T-helper 1 cell treated with Interleukin-12 subunit alpha and Interleukin-12 subunit beta and Interleukin-4 antibody, amounts not matched to agents 30 ng/mL and 1 ng/mL, for 36 hours (primary cell): ENCODE data around the gene CNTNAP5. TPM values are rescaled to one million over a fixed set of nuclear protein-coding genes. Genes with fewer than 3 reads are reported as not detected.

ENCODE experiments used
- intact Hi-C: fragments of 100-400 bp; cut with micrococcal nuclease; formaldehyde crosslinking; loops from one replicate; pipeline ENCODE4 v1.15.1; 2024
- total RNA-seq: library from RNA; stranded (reverse); gene quantifications from 2 replicates; pipeline ENCODE4 v1.2.3, GENCODE V29; 2022

The CNTNAP5 gene
- total RNA-seq, 1 donor from 2014 or later = not detected

- intact Hi-C loops = no loop called here
Observed at GRCh38 chr2:124882423-124882822, 857.3 kb downstream of the CNTNAP5 start.

GRCh38 chr2:124883595-124883994 is 858.5 kb downstream of the CNTNAP5 start:
- intact Hi-C loops = no loop called here

DNA sequence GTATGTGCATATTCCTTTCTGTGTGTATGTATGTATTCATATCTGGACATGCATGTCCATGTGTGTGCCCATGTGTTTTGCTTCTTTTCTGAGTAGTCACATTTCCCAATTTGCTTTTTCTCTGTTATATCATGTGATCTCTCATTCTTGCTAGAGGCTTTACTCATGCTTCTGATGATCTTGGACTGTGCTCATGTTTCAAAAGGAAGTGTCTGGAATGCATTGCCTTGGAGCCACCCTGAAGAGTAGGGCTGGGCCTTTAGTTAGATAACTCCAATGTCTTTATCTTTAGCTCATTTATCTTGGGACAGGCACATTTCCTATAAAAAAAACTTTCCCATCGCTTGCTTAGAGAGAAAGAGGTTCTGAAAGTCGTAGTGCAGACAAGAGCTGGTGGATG is 859.2 kb downstream of the CNTNAP5 start:
- intact Hi-C loops = no loop called here

GRCh38 chr2:124886216-124886615 is 861.1 kb downstream of the CNTNAP5 start:
- intact Hi-C loops = no loop called here

DNA sequence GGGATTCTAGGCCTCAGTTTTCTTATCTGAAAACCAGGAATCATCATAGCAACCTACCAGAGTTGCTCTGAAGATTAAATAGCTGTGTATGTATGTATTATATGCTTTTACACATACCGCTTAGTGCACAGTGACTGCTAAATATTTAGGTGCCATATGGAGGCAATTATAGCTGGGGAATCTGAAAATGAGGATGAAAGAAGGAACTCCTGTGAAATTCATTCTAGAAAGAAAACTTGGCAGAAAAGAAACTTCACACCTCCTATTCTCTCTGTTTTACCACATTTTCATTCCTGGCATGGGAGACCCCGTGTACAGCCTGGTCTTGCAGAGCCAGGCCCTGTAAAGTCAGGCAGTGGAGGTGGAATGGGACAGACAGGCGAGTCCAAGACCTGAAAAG is 862.4 kb downstream of the CNTNAP5 start:
- intact Hi-C loops = no loop called here

DNA sequence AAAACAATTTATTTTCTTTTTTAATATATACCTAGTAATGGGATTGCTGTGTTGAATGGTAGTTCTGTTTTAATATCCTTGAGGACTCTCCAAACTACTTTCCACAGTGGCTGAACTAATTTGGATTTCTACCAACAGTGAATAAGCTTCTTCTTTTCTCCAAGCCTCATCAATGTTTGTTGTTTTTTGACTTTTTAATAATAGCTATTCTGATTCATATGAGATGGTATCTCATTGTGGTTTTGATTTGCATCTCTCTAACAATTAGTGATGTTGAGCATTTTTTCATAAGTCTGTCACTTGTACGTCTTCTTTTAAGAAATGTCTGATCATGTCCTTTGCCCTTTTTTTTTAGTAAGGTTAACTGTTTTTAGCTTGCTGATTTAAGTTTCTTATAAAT is 863.3 kb downstream of the CNTNAP5 start:
- intact Hi-C loops = no loop called here

DNA sequence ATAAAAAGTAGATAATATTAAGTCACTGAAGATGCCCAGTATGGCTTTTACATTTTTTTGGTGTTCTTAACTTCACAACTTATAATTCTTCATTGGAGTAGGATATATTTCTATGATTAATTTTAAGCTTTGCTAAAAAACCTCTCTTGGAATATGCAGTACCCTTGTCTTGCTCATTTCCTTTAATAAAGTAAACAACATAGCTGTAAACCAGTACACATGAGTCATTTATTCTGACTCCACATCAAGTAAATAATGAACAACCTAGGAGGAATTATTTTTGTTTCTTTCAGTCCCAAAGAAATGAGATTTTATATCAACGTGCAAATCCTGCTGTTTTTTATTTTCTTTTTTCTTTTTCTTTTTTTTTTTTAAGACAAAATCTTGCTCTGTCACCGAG is 869.1 kb downstream of the CNTNAP5 start:
- intact Hi-C loops = no loop called here

DNA sequence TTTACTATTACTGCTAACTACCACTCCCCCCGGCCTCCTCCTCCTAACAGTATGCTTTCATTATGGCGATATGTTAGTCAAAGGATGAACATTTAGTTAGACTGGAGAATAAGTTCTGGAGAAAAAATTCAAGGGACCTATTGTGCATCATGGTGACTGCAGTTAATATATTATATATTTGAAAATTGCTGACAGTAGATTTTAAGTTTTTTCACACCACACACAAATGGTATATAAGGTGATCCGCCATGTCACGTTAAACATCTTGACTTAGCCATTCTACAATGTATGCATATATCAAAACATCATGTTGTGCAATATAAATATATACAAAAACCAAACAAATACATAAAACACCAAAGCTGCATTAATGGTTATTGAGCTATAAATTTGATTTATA is 873.7 kb downstream of the CNTNAP5 start:
- intact Hi-C loops = no loop called here

GRCh38 chr2:124908411-124908810 is 883.3 kb downstream of the CNTNAP5 start:
- intact Hi-C loops = no loop called here

DNA sequence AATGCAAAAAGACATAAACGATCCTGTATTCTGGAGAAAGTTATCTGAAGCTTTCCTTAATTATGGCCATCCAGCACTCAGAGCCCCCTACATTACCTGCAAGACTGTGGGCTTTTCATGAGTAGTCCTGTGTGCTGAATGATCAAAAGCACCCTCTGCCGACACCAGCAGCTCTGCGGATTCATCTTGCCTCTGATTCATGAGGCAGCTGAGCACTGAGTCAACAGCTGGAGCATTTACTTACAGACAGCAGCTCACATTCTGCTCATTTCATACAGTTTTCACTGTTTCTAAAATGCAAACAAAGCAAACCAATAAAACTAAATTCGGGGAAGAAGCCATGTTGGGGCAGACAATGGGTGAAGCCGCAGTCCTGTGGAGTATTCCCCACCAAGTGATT is 886.5 kb downstream of the CNTNAP5 start:
- intact Hi-C loops = no loop called here

DNA sequence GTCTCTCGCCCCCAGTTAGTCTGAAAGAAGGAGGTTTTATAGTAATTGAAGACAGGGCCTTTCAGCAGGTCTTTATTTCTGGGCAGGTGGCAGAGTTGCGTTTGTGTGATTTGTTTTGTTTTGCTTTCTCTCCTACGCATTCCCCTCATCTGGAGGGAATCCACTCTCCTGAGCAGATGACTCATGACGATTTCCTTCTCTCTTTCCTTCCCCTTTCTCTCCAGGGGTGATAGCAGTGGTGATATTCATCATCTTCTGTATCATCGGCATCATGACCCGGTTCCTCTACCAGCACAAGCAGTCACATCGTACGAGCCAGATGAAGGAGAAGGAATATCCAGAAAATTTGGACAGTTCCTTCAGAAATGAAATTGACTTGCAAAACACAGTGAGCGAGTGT is 888.8 kb downstream of the CNTNAP5 start:
- intact Hi-C loops = no loop called here

DNA sequence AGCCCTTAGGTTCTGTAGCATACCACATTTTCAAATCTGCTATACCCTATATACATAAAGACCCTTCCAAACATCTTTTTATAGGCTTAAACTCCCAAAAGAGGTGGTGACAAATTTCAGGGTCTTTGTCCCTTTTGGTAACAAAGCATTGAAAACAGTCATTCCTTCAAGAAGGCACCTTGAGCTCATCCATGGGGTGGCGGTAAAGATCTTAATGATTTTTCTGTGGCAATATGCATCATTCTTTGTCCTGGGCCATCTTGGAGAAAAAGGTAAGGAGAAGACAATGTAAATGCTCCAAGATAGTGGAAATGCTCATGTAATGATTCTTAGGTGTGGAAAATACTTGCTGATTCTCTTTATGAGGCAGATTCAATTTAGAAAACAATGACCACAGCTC is 890.5 kb downstream of the CNTNAP5 start:
- intact Hi-C loops = no loop called here

DNA sequence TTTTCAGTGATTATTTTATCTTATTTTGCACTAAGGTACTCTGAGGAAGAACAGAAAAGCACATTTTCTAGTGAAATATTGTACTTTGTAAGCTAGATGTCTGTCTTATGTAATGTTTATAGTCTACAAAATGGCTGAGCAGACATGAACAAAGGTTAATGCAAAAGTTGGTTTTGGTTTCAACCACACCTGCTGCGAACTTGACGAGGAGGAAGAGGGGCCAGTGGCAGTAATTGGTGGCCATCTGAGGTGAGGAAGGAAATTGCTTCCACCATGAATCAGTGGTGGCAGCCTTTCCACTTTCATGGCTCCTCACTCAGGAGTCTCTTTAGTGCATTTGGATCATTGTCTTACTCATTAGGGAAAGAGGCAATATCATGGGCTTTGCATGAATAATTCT is 894.2 kb downstream of the CNTNAP5 start:
- intact Hi-C loops = no loop called here

GRCh38 chr2:124920448-124920847 is 895.4 kb downstream of the CNTNAP5 start:
- intact Hi-C loops = no loop called here

GRCh38 chr2:124921191-124921590 is 896.1 kb downstream of the CNTNAP5 start:
- intact Hi-C loops = no loop called here

DNA sequence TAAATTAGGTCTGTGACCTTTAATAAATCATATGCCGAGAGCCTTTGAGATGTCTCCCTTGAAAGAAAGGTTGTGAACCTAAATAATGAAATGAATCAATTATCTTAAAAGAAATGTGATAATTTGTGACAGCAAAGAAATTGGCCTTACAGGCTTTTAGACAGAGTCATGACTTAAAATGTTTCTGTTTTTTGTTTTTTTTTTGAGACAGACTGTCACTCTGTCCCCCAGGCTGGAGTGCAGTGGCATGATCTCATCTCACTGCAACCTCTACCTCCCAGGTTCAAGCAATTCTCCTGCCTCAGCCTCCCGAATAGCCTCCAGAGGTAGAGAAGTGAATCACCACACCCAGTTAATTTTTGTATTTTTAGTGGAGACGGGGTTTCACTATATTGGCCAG is 898.0 kb downstream of the CNTNAP5 start:
- intact Hi-C loops = no loop called here

GRCh38 chr2:124933883-124934282 is 908.8 kb downstream of the CNTNAP5 start:
- intact Hi-C loops = no loop called here

- intact Hi-C loops = no loop called here
Observed at GRCh38 chr2:124953921-124954320, 928.8 kb downstream of the CNTNAP5 start.

DNA sequence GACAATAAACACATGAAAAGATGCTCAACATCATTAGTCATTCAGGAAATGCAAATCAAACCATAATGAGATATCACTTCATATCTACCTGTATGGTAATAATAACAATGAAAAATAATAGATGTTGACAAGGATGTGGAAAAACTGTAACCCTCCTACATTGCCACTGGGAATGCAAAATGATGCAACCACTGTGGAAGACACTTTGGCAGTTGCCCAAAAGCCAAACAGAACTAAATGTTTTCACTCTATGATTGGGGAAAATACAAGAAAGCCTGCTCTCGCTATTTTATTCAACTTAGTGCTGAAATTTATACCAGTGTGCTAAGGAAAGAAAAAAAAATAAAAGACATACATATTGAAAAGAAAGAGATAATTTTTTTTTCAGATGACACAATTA is 934.5 kb downstream of the CNTNAP5 start:
- intact Hi-C loops = no loop called here

- intact Hi-C loops = no loop called here
Observed at GRCh38 chr2:124961132-124961531, 936.0 kb downstream of the CNTNAP5 start.
